Measurements from ENCODE around the gene ETNK2. TPM values are rescaled to one million over a fixed set of nuclear protein-coding genes. Genes with fewer than 3 reads are reported as not detected.

Gene ETNK2
- total and polyA plus RNA-seq, 2 of the 8 experiments (the other 6 are each of a cell fraction or from before 2014, with no cell fraction given) = 20.1 to 26.7 TPM

DNA sequence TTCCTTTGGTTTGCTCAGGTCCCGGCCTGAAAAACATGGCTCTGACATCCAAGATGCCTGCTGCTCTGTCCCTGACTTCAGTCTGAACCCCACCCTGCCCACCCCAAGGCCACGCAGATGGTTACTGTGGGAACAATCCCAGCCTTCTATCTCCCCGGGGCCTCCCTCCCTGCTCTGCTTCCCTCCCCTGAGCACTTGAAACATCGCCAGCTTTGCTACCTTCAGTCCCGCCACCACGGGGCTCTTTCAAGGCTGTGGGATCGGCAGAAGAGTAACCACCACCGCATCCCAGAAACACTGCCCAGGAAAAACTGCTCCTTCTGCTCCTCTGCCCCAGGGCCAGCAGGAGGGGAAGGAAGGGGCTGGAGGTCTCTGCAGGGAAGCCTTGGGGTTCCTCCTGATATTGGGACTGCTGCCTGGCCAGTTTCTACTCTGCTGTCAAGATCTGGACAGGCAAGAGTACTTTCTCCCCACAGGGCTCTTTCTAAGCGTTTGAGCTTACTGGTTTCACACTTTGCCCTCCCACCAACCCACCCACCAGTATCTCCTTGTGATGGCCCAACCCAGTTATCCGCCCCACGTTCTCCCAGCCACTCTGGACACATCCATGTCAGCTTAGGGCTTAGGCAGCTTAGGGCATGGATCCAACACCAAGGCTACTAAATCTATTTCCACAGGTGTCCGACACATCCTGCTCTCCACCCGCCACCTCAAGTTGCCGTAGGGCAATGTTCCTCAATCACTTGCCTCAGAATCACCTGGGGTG lies 8.4 kb downstream of the ETNK2 start:
- H3K36me3 ChIP-seq (ENCODE audit: control insufficient read depth in 2 of 4, insufficient read depth in 4 of 4, low read length in 3 of 4) = no peaks in the 10 kb centered on the region
- no peak overlapping the region for H3K27ac ChIP-seq (ENCODE audit: low read depth, low read length)
- H2BK15ac ChIP-seq (ENCODE audit: low read length) = no peak overlapping the region
- no peaks in the 10 kb centered on the region; a peak in 1 of 7 replicates for H3K27me3 ChIP-seq (replicated peaks in 1 of 4; ENCODE audit: control insufficient read depth in 3 of 4, extremely low read depth in 1 of 4, insufficient read depth in 3 of 4, low read length in 3 of 4)
- no peak overlapping the region for H2AFZ ChIP-seq (ENCODE audit: low read length)
- FAIRE-seq (no peak), DNase-seq (ENCODE audit: low read depth in 1 of 2, low spot score in 2 of 2) (no peak)
- H3K79me1 ChIP-seq (ENCODE audit: low read depth, low read length) = peaks cover 2% of the 10 kb centered on the region; the same call in 1 of the 2 replicates
- no peaks in the 10 kb centered on the region; the same call in 1 of the 2 replicates for H3K23me2 ChIP-seq (ENCODE audit: low read depth, low read length)
- no peak overlapping the region for H2BK20ac ChIP-seq (ENCODE audit: low read length)
- H3K79me2 ChIP-seq (ENCODE audit: control insufficient read depth in 1 of 2, insufficient read depth in 2 of 2, low read length in 2 of 2) = no peaks in the 10 kb centered on the region
- no peak overlapping the region for H2BK5ac ChIP-seq (ENCODE audit: low read depth, low read length)
- H2AK5ac ChIP-seq (ENCODE audit: low read depth, low read length) = no peak overlapping the region
- no peaks in the 10 kb centered on the region for H3K9me3 ChIP-seq (ENCODE audit: insufficient read depth in 2 of 2, low read depth in 1 of 2, low read length in 1 of 2)
- H4K5ac ChIP-seq (ENCODE audit: insufficient read length, low read depth, low read length) = no peak overlapping the region
- no peak overlapping the region for H4K91ac ChIP-seq (replicated peaks; ENCODE audit: insufficient read length, low read length)
- ChIA-PET CTCF (ENCODE audit: partially characterized antibody) (interaction anchor here (0.6 to 9.8 kb wide), 7 partner anchors 10 to 270 kb away, joined by 3 to 99 read pairs (median 3); no protein-coding TSS in a partner anchor), POLR2A (ENCODE audit: partially characterized antibody) (interaction anchor here (1.0 to 2.8 kb wide), 5 partner anchors 7 to 278 kb away, joined by 3 to 14 read pairs (median 4); partner anchors contain the start of gene SOX13)
- TF ChIP-seq TCF12 (IDR thresholded peaks at IDR 0.05; ENCODE audit: low read depth, low read length) = no peak
- no peaks in the 10 kb centered on the region for H4K20me1 ChIP-seq (replicated peaks in 1 of 2; ENCODE audit: control insufficient read depth in 1 of 2, insufficient read depth in 2 of 2, low read length in 2 of 2)
- H3K56ac ChIP-seq (replicated peaks; ENCODE audit: insufficient read length, low read depth, low read length) = no peak overlapping the region
- H2BK12ac ChIP-seq (ENCODE audit: low read depth, low read length) = no peak overlapping the region
- H3K9ac ChIP-seq (replicated peaks in 1 of 4; ENCODE audit: extremely low read depth in 1 of 4, low read depth in 3 of 4, low read length in 3 of 4) = no peak overlapping the region
- H4K8ac ChIP-seq (ENCODE audit: extremely low read depth, insufficient read depth, low read length) = no peak overlapping the region
- no peak overlapping the region for H3K4me3 ChIP-seq (ENCODE audit: extremely low read depth in 1 of 4, insufficient read depth in 2 of 4, low read depth in 3 of 4, low read length in 4 of 4)
- H3K18ac ChIP-seq (ENCODE audit: extremely low read depth, low read length) = no peak overlapping the region
- no peak overlapping the region for H3K4ac ChIP-seq (replicated peaks; ENCODE audit: insufficient read length, low read depth, low read length)
- H3K4me1 ChIP-seq (replicated peaks in 1 of 4; ENCODE audit: control insufficient read depth in 3 of 4, insufficient read depth in 4 of 4, low read length in 3 of 4) = peaks cover 5 to 22% (median 15%) of the 10 kb centered on the region in 4 experiments
- H3K4me2 ChIP-seq (ENCODE audit: insufficient read depth in 1 of 2, low read depth in 2 of 2, low read length in 2 of 2) = no peak overlapping the region
- H2BK120ac ChIP-seq (replicated peaks; ENCODE audit: low read depth, low read length) = no peak overlapping the region
- 88% methylated on average over 12 of the region's 14 CpGs; no CpG with 5 or more reads in 1 of the 2 experiments for WGBS, 2 experiments (ENCODE audit: extremely low coverage in 1 of 2, insufficient coverage in 1 of 2, insufficient read length in 1 of 2, insufficient replicate concordance in 2 of 2, low coverage in 1 of 2, low lambda C conversion rate in 2 of 2, missing lambda C conversion rate in 1 of 2)
- H3K14ac ChIP-seq (ENCODE audit: insufficient read length) = no peak overlapping the region
- H3K23ac ChIP-seq (ENCODE audit: insufficient read length) = no peak overlapping the region
